ENCODE data around the gene SKIC8.

The SKIC8 gene

DNA sequence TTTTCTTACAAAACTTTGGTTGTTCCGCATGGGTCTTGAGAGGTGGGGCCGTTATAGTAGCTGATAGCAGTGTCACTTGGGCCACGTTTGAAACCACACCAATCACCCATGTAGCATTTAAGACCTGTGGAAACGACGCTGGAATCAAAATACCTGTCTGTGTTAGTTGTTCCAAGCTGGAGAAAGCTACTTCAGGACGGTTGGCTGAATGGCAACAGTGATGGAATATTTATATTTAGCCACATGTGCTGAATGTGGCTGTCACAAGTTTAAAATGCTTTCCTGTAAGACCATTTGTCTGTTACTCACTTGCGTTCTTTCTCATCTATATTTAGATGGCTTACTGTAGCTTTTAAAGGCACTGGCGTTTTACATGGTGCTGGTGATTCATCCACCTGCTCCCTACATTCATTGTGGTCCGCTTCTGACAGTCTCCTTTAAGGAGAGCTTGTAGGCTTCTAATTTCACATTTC, 33.6 kb downstream of the SKIC8 start:
- no peaks in the 10 kb centered on the region for H3K9me3 ChIP-seq (ENCODE audit: control insufficient read depth, low read length)
- no peaks in the 10 kb centered on the region for H3K36me3 ChIP-seq (ENCODE audit: control insufficient read depth, insufficient read depth, low read length)
- no peak overlapping the region for H3K4me3 ChIP-seq (ENCODE audit: extremely low read depth, insufficient read depth, low read length, poor library complexity, severe bottlenecking)
- no peaks in the 10 kb centered on the region for H3K4me1 ChIP-seq (ENCODE audit: control insufficient read depth, insufficient read depth, low read length, poor library complexity, severe bottlenecking)
- no peak overlapping the region for H3K27ac ChIP-seq (ENCODE audit: low read depth, low read length, severe bottlenecking)
- 81 to 100% methylated on average over 3 to 5 of the region's 9 CpGs for WGBS, 2 experiments (ENCODE audit: insufficient coverage in 2 of 2)

DNA sequence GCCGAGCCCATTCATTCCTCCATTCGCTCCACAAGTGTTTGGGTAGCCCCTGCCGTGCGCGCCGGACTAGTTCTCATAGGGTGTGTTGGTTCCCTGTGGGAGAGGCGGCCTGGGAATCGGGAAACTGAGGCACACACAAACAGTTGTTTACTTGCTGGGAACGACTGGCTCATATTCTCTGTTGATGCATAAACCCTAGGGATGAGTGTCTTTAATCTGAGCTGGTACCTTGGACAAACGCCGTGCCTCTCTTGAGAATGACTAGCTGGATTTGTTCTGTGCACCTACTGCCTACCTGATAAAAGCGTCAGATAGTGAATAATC, 34.3 kb downstream of the SKIC8 start:
- no peaks in the 10 kb centered on the region for H3K4me1 ChIP-seq (ENCODE audit: control insufficient read depth, insufficient read depth, low read length, poor library complexity, severe bottlenecking)
- no peaks in the 10 kb centered on the region for H3K9me3 ChIP-seq (ENCODE audit: control insufficient read depth, low read length)
- H3K27ac ChIP-seq (ENCODE audit: low read depth, low read length, severe bottlenecking): no peak overlapping the region
- WGBS, 2 experiments (ENCODE audit: insufficient coverage in 2 of 2): 82 to 87% methylated on average over 6 to 12 of the region's 12 CpGs
- H3K36me3 ChIP-seq (ENCODE audit: control insufficient read depth, insufficient read depth, low read length): no peaks in the 10 kb centered on the region
- H3K4me3 ChIP-seq (ENCODE audit: extremely low read depth, insufficient read depth, low read length, poor library complexity, severe bottlenecking): peak overlapping the region; percentile 27

DNA sequence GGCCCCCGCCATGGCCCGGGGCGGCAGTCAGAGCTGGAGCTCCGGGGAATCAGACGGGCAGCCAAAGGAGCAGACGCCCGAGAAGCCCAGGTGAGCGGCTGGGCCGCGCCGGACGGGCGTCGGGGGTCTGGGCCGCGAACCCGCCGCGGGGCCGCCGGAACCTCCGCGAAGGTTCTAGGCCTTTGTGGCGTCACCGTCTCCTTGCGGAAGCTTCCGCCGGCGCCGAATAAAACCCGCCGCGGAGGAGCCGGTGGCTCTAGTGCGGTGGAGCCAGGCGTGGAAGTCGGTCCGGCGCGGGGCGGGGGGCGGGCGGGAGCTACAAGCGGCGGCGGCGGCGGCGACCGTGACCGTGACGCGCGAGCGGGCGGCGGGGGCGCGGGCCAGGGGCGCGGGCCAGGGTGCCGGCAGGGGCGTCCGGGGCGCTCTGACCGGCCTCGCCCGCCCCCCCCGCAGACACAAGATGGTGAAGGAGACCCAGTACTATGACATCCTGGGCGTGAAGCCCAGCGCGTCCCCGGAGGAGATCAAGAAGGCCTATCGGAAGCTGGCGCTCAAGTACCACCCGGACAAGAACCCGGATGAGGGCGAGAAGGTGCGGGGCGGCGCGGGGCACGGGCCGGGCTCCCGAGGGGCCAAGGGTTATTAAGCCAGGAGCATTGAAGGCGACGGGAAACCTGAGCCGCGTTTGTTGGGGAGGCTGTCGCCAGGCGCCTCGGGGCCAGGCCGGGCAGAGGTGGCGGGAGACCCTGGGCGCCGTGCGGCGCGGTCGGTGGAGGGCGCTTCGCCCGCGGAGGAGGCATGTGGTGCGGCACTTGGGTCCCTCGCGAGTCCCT, 34.9 kb downstream of the SKIC8 start, which contains the start of gene DNAJA4:
Gene DNAJA4, plus strand, starts transcription at position 259 of the 833 bp plus-strand sequence. Its CDS starts 202 bp downstream, at position 461.
- no peaks in the 10 kb centered on the region for H3K36me3 ChIP-seq (ENCODE audit: control insufficient read depth, insufficient read depth, low read length)
- WGBS, 2 experiments (ENCODE audit: insufficient coverage in 2 of 2): 41 to 46% methylated on average over 60 to 88 of the region's 107 CpGs
- peak within 1 kb of the TSS; percentile 27 for H3K4me3 ChIP-seq (ENCODE audit: extremely low read depth, insufficient read depth, low read length, poor library complexity, severe bottlenecking)
- H3K27ac ChIP-seq (ENCODE audit: low read depth, low read length, severe bottlenecking): no peak within 1 kb of the TSS
- H3K9me3 ChIP-seq (ENCODE audit: control insufficient read depth, low read length): no peaks in the 10 kb centered on the region
- H3K4me1 ChIP-seq (ENCODE audit: control insufficient read depth, insufficient read depth, low read length, poor library complexity, severe bottlenecking): no peaks in the 10 kb centered on the region

DNA sequence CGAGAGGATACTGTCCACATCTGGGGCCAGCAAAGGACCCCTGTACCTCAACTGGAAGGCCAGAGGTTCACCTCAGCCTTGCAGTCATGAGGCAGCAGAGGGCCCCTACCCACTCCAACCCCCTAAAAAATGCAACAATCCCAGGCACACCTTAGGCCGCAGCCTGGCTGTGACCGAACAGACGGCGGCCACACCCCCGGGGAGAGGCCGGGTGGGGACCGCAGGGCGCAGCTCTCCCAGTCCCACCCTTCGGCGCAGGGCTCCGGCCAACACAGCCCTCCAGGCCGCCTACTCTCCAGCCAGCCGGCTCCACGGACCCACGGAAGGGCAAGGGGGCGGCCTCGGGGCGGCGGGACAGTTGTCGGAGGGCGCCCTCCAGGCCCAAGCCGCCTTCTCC, 35.5 kb downstream of the SKIC8 start:
- Histone ChIP-seq H3K4me1 (ENCODE audit: control insufficient read depth, insufficient read depth, low read length, poor library complexity, severe bottlenecking) (no peaks in the 10 kb centered on the region), H3K4me3 (ENCODE audit: extremely low read depth, insufficient read depth, low read length, poor library complexity, severe bottlenecking) (no peak overlapping the region), H3K27ac (ENCODE audit: low read depth, low read length, severe bottlenecking) (no peak overlapping the region), H3K9me3 (ENCODE audit: control insufficient read depth, low read length) (no peaks in the 10 kb centered on the region), H3K36me3 (ENCODE audit: control insufficient read depth, insufficient read depth, low read length) (no peaks in the 10 kb centered on the region)
- 89 to 91% methylated on average over 23 of the region's 23 CpGs for WGBS, 2 experiments (ENCODE audit: insufficient coverage in 2 of 2)

DNA sequence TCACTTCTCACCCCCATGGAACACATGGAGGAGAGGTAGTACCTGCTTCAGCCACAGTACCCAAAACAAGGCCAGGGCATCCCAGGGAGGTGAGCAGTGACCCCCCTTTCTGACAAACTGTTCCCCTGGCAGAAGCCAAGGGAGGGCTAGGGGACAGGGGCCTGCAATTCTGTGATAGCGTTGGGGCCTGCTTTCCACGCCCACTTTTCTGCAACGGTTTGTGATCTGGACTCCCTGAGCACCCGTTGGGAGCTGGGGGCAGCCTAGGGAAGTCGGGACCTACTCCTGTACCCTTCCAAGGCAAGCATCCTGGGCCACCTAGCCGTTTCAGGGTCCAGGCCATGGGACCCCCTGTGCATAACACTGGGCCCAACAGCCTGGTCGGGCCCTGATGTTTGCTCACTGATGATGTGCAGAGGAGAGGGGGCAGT, 36.0 kb downstream of the SKIC8 start:
- 95 to 96% methylated on average over 5 to 7 of the region's 7 CpGs for WGBS, 2 experiments (ENCODE audit: insufficient coverage in 2 of 2)
- no peak overlapping the region for H3K4me3 ChIP-seq (ENCODE audit: extremely low read depth, insufficient read depth, low read length, poor library complexity, severe bottlenecking)
- H3K9me3 ChIP-seq (ENCODE audit: control insufficient read depth, low read length): no peaks in the 10 kb centered on the region
- H3K36me3 ChIP-seq (ENCODE audit: control insufficient read depth, insufficient read depth, low read length): no peaks in the 10 kb centered on the region
- no peak overlapping the region for H3K27ac ChIP-seq (ENCODE audit: low read depth, low read length, severe bottlenecking)
- H3K4me1 ChIP-seq (ENCODE audit: control insufficient read depth, insufficient read depth, low read length, poor library complexity, severe bottlenecking): no peaks in the 10 kb centered on the region

DNA sequence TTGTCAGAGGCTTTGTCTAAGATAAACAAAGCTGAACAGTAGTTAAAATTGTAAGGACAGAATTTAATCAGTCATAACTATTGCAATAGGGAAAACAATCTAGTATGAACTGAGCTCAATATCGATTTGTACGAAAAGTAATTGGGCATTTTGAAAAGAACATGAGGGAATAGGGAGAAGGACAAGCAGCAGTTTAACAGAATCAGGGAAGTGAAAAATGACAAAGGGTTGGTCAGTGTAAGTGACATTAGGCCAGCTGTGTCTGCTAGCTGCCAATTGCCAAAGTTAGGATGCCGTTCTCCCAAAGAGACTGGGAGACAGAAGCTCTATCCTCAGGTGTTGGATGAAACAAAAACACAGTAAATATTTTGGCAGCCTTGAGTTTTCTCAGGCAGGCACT, 38.3 kb downstream of the SKIC8 start:
- 93 to 100% methylated on average over 2 to 3 of the region's 3 CpGs for WGBS, 2 experiments (ENCODE audit: insufficient coverage in 2 of 2)
- Histone ChIP-seq H3K9me3 (ENCODE audit: control insufficient read depth, low read length) (no peaks in the 10 kb centered on the region), H3K27ac (ENCODE audit: low read depth, low read length, severe bottlenecking) (no peak overlapping the region), H3K36me3 (ENCODE audit: control insufficient read depth, insufficient read depth, low read length) (no peaks in the 10 kb centered on the region), H3K4me3 (ENCODE audit: extremely low read depth, insufficient read depth, low read length, poor library complexity, severe bottlenecking) (no peak overlapping the region), H3K4me1 (ENCODE audit: control insufficient read depth, insufficient read depth, low read length, poor library complexity, severe bottlenecking) (no peaks in the 10 kb centered on the region)

DNA sequence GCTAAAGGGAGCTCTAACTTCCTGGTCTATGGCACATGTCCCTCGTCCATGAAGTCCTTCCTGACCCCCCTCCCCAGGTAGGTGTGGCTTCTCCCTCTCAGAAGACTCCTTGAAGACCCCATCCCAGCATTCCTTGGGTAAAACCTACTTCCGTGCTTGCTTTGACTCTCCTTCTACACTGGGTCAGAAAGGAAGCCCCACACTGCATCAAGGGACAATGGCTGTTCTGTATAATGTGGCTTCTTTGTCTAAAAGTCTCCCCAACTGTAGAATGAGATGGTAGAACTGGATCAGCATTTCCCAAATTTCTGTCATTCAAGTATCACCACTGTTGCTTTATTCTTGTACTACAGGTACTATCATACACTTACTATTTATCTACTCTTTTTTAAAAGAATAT, 38.9 kb downstream of the SKIC8 start:
- no peak overlapping the region for H3K27ac ChIP-seq (ENCODE audit: low read depth, low read length, severe bottlenecking)
- no peak overlapping the region for H3K4me3 ChIP-seq (ENCODE audit: extremely low read depth, insufficient read depth, low read length, poor library complexity, severe bottlenecking)
- no peaks in the 10 kb centered on the region for H3K36me3 ChIP-seq (ENCODE audit: control insufficient read depth, insufficient read depth, low read length)
- no peaks in the 10 kb centered on the region for H3K4me1 ChIP-seq (ENCODE audit: control insufficient read depth, insufficient read depth, low read length, poor library complexity, severe bottlenecking)
- no peaks in the 10 kb centered on the region for H3K9me3 ChIP-seq (ENCODE audit: control insufficient read depth, low read length)
- 33 to 54% methylated on average over 1 of the region's 2 CpGs for WGBS, 2 experiments (ENCODE audit: insufficient coverage in 2 of 2)

DNA sequence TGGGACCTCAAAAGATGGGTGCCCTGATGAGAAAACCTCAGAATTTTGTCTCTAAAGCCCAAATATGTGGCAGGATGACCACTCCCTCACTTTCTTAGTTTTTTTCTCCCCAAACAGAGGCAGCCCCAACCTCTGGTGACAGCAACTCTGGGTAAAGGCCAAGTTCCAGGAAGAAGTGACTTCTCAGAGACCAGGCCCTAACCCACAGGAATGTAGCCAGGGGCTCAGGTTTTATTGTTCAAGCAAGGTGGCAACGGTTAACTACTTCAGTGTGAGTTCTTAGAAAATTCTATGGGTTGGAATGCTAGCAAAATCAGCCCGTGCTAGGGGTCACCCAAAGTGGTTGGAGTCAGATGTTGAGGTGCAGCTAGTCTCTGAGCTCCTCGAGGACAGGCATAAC, 40.2 kb downstream of the SKIC8 start:
- H3K4me1 ChIP-seq (ENCODE audit: control insufficient read depth, insufficient read depth, low read length, poor library complexity, severe bottlenecking): no peaks in the 10 kb centered on the region
- no peak overlapping the region for H3K27ac ChIP-seq (ENCODE audit: low read depth, low read length, severe bottlenecking)
- WGBS, 2 experiments (ENCODE audit: insufficient coverage in 2 of 2): 87 to 91% methylated on average over 3 of the region's 3 CpGs
- no peaks in the 10 kb centered on the region for H3K9me3 ChIP-seq (ENCODE audit: control insufficient read depth, low read length)
- no peaks in the 10 kb centered on the region for H3K36me3 ChIP-seq (ENCODE audit: control insufficient read depth, insufficient read depth, low read length)
- H3K4me3 ChIP-seq (ENCODE audit: extremely low read depth, insufficient read depth, low read length, poor library complexity, severe bottlenecking): no peak overlapping the region

DNA sequence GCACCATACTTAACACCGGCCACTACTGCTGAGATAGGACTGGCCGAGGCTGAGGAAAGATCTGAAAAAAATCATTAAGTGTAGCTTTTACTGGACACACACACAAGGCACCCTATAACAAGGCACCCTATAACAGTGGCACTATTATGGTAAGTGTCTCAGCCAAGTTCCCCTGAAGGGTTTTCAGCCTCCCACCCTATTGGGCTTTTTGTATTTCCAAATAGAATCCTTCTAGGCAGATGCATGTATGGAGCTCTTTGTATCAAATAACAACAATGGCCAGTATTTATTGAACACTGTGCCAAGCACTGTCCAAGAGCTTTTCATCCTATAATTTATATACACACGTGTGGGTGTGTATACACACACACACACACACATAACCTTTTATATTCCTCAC, 41.7 kb downstream of the SKIC8 start:
- Histone ChIP-seq H3K36me3 (ENCODE audit: control insufficient read depth, insufficient read depth, low read length) (no peaks in the 10 kb centered on the region), H3K4me3 (ENCODE audit: extremely low read depth, insufficient read depth, low read length, poor library complexity, severe bottlenecking) (no peak overlapping the region), H3K9me3 (ENCODE audit: control insufficient read depth, low read length) (no peaks in the 10 kb centered on the region), H3K27ac (ENCODE audit: low read depth, low read length, severe bottlenecking) (no peak overlapping the region), H3K4me1 (ENCODE audit: control insufficient read depth, insufficient read depth, low read length, poor library complexity, severe bottlenecking) (no peaks in the 10 kb centered on the region)
- WGBS, 2 experiments (ENCODE audit: insufficient coverage in 2 of 2): no CpG with 5 or more reads among the region's 3 CpGs

DNA sequence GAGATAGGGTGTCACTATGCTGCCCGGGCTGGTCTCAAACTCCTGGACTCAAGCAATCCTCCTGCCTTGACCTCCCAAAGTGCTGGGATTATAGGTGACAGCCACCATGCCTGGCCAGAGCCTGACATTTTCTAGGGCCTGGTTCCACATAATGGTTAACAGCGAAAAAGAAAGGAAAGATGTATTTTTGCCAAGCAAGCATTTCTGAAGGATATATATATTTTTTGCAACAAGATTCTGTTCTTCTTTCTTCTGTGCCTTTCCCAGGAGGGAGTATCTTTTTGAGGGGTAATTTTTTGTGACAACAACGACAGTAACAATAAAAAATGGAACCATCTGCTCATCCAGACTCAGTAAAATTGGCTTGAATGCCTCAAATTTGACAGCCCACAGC, 43.4 kb downstream of the SKIC8 start:
- Histone ChIP-seq H3K27ac (ENCODE audit: low read depth, low read length, severe bottlenecking) (no peak overlapping the region), H3K4me1 (ENCODE audit: control insufficient read depth, insufficient read depth, low read length, poor library complexity, severe bottlenecking) (no peaks in the 10 kb centered on the region), H3K36me3 (ENCODE audit: control insufficient read depth, insufficient read depth, low read length) (no peaks in the 10 kb centered on the region), H3K4me3 (ENCODE audit: extremely low read depth, insufficient read depth, low read length, poor library complexity, severe bottlenecking) (no peak overlapping the region), H3K9me3 (ENCODE audit: control insufficient read depth, low read length) (no peaks in the 10 kb centered on the region)
- WGBS, 2 experiments (ENCODE audit: insufficient coverage in 2 of 2): 80% methylated on average over 1 of the region's 3 CpGs; no CpG with 5 or more reads in 1 of the 2 experiments

DNA sequence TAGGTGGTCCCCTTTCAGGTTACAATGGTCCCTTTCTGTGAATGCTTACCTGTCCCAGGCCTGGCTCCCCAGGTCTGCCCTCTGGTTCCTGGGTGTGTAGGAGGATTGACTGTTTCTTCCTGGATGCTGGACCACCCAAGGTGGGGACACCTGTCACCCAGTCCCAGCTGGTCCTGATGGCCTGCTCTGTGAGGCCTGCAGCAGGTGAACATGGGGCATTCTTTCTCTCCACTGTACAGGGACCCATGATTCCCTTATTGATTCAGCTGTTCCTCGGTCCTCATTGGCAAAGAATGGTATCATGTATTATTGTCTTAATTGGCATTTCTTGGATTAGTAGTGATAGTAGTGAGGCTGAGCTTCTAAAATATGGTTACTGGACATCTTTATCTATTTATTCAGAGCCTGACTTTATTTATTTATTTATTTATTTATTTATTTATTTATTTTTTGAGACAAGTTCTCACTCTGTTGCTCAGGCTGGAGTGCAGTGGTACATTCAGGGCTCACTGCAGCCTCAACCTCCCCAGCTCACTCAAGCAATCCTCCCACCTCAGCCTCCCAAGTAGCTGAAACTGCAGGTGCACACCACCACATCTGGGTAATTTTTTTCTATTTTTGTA, 43.9 kb downstream of the SKIC8 start:
- H3K4me3 ChIP-seq (ENCODE audit: extremely low read depth, insufficient read depth, low read length, poor library complexity, severe bottlenecking): no peak overlapping the region
- H3K27ac ChIP-seq (ENCODE audit: low read depth, low read length, severe bottlenecking): no peak overlapping the region
- WGBS, 2 experiments (ENCODE audit: insufficient coverage in 2 of 2): no CpG with 5 or more reads among the region's 1 CpG
- H3K36me3 ChIP-seq (ENCODE audit: control insufficient read depth, insufficient read depth, low read length): no peaks in the 10 kb centered on the region
- no peaks in the 10 kb centered on the region for H3K9me3 ChIP-seq (ENCODE audit: control insufficient read depth, low read length)
- H3K4me1 ChIP-seq (ENCODE audit: control insufficient read depth, insufficient read depth, low read length, poor library complexity, severe bottlenecking): no peaks in the 10 kb centered on the region
